GM23338 (cell line): ENCODE measurements around the gene SLC45A2.

ENCODE experiments used
- EZH2phosphoT487 ChIP-seq: fragments of 200-600 bp; sonication (generic); IDR thresholded peaks from one replicate; pipeline ENCODE4 v1.8.1; 2018; ENCODE audit warnings: antibody characterized with exemption; ENCODE audit not compliant: unreplicated experiment
- ZNF114 ChIP-seq: fragments of 250-450 bp; sonication (Bioruptor Pico); IDR thresholded peaks from 2 replicates; pipeline ENCODE4 v1.5.0; 2020; ENCODE audit warnings: mild to moderate bottlenecking, moderate library complexity
- TF ChIP-seq, protein P1 (sequence below): IDR thresholded peaks from one replicate; pipeline ENCODE4 v1.6.1; 2018; ENCODE audit warnings: antibody characterized with exemption; ENCODE audit not compliant: unreplicated experiment
- TF ChIP-seq, protein P2 (sequence below), 2 experiments: fragments of 200-600 bp in 1 of 2; sonication (generic) in 1 of 2; conservative IDR thresholded peaks; 2 replicates each; pipeline versions ENCODE4 v1.5.1 to v1.6.1; 2016 to 2017; ENCODE audit warnings: antibody characterized with exemption in 2 of 2, low read depth in 2 of 2, mild to moderate bottlenecking in 2 of 2, moderate library complexity in 1 of 2

DNA sequence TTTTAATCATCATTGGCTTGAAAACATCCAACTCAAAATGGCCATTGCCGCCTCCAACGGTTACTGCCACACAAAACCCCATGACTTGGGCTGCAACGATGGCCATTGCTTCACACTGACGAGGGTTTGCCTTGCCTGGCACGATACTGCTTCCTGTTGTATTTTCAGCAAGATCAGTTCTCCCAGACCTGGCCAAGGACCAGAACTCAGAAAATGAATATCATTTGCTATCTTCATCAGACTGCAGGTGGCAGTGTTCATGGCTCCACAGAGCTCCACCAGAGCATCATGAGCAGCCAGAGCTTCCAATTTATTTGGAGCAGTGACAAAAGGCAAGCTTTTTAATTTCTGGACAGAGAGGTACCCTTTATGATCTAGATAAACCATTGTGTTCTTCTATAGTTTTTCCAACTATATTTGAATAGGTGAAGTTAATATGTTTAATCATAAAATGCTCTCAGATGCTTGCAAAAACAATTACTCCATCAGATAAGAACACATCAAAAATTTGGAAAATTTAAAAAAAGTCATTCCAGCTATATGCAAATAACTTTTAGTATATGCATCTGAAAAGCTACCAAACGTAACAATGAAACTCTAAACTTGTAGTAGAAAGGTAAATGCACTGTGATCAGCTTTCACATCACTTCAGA, 13.0 kb upstream of the SLC45A2 start:
- TF ChIP-seq ZNF114 (no peak), EZH2phosphoT487 (no peak)
- TF ChIP-seq, protein P1, sequence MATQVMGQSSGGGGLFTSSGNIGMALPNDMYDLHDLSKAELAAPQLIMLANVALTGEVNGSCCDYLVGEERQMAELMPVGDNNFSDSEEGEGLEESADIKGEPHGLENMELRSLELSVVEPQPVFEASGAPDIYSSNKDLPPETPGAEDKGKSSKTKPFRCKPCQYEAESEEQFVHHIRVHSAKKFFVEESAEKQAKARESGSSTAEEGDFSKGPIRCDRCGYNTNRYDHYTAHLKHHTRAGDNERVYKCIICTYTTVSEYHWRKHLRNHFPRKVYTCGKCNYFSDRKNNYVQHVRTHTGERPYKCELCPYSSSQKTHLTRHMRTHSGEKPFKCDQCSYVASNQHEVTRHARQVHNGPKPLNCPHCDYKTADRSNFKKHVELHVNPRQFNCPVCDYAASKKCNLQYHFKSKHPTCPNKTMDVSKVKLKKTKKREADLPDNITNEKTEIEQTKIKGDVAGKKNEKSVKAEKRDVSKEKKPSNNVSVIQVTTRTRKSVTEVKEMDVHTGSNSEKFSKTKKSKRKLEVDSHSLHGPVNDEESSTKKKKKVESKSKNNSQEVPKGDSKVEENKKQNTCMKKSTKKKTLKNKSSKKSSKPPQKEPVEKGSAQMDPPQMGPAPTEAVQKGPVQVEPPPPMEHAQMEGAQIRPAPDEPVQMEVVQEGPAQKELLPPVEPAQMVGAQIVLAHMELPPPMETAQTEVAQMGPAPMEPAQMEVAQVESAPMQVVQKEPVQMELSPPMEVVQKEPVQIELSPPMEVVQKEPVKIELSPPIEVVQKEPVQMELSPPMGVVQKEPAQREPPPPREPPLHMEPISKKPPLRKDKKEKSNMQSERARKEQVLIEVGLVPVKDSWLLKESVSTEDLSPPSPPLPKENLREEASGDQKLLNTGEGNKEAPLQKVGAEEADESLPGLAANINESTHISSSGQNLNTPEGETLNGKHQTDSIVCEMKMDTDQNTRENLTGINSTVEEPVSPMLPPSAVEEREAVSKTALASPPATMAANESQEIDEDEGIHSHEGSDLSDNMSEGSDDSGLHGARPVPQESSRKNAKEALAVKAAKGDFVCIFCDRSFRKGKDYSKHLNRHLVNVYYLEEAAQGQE, result no peak
- TF ChIP-seq, protein P2, sequence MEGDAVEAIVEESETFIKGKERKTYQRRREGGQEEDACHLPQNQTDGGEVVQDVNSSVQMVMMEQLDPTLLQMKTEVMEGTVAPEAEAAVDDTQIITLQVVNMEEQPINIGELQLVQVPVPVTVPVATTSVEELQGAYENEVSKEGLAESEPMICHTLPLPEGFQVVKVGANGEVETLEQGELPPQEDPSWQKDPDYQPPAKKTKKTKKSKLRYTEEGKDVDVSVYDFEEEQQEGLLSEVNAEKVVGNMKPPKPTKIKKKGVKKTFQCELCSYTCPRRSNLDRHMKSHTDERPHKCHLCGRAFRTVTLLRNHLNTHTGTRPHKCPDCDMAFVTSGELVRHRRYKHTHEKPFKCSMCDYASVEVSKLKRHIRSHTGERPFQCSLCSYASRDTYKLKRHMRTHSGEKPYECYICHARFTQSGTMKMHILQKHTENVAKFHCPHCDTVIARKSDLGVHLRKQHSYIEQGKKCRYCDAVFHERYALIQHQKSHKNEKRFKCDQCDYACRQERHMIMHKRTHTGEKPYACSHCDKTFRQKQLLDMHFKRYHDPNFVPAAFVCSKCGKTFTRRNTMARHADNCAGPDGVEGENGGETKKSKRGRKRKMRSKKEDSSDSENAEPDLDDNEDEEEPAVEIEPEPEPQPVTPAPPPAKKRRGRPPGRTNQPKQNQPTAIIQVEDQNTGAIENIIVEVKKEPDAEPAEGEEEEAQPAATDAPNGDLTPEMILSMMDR (conservative IDR thresholded peaks at IDR 0.05; ENCODE audit: low read depth in 2 of 2), result peak; percentile 75 to 77
